Activated B cell treated with CpG ODN at 0.5 μM for 24 hours (primary cell): ENCODE data around the gene TCP11L2. TPM values are rescaled to one million over a fixed set of nuclear protein-coding genes. Genes with fewer than 3 reads are reported as not detected.

Experiments
- ATAC-seq: fragments of 200-7000 bp; cut with Tn5 transposase; one replicate; pipeline ENCODE4 v1.10.0; 2021; ENCODE audit warnings: low read depth, mild to moderate bottlenecking, moderate library complexity
- CTCF ChIA-PET: fragments of 350-600 bp; sonication (Branson Sonifier 250); formaldehyde crosslinking; loops from one replicate; lab custom pipeline; 2021; ENCODE audit warnings: antibody characterized with exemption; lab: Charles Lee
- POLR2A ChIA-PET: fragments of 350-600 bp; sonication (Branson Sonifier 250); formaldehyde crosslinking; loops from one replicate; lab custom pipeline; 2021; ENCODE audit warnings: antibody characterized with exemption; lab: Charles Lee
- DNase-seq: peaks from one replicate; pipeline ENCODE4 v3.0.0; 2022
- H3K27ac Mint-ChIP-seq: one replicate; pipeline ENCODE4 v1.8.0; 2020; ENCODE audit warnings: mixed read lengths
- H3K27me3 Mint-ChIP-seq: one replicate; pipeline ENCODE4 v1.8.0; 2021; ENCODE audit warnings: mixed read lengths
- H3K36me3 Mint-ChIP-seq: one replicate; pipeline ENCODE4 v1.8.0; 2021; ENCODE audit warnings: low read depth, mixed read lengths
- H3K4me1 Mint-ChIP-seq: one replicate; pipeline ENCODE4 v1.8.0; 2021; ENCODE audit warnings: mixed read lengths
- H3K4me3 Mint-ChIP-seq: one replicate; pipeline ENCODE4 v1.8.0; 2020; ENCODE audit warnings: mild to moderate bottlenecking, mixed read lengths
- H3K9me3 Mint-ChIP-seq: one replicate; pipeline ENCODE4 v1.8.0; 2020; ENCODE audit warnings: mixed read lengths
- CTCF ChIP-seq: fragments of 200-600 bp; IDR thresholded peaks from one replicate; pipeline ENCODE4 v1.8.0; 2022; ENCODE audit warnings: antibody characterized with exemption, mild to moderate bottlenecking
- intact Hi-C: fragments of 100-400 bp; cut with micrococcal nuclease; formaldehyde crosslinking; loops from one replicate; pipeline ENCODE4 v1.15.1; 2024
- total RNA-seq: library from RNA; stranded (reverse); gene quantifications from 2 replicates; pipeline ENCODE4 v1.2.3, GENCODE V29; 2022

Gene TCP11L2
- total RNA-seq, 1 donor from 2014 or later: 52.5 TPM

DNA sequence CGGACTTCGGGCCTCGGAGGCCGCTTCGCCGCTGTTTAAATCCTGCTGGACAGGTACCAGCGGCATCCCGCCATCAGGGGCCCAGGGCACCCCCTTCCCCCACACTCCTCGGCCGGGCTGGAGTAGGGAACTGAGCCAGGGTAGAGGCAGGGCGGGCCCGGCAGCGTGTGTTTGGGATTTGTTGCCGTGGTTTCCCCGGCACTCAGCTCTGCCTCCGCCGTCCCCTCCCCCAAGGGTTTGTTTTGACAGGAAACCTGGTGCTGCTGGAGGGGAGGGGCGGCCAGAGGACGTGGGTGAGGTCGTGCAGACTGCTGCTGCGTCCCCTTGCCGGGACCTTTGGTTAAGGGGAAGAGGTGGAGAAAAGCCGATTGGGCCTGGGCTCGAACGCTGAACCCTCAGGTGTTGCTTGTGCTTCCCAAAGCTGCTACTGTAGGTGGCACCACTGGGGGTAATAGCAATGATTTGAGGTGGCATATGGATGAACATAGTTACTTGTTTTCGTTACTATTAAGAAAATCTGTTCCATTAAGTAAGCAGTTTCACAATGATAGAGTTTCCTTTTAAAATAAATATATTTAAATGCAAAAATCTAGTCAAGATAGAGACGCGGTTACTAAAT lies 778 bp downstream of the TCP11L2 start:
- Mint-ChIP-seq H3K4me1 (peaks cover 67% of the 10 kb centered on the region), H3K27me3 (no peaks in the 10 kb centered on the region), H3K36me3 (peaks cover 35% of the 10 kb centered on the region), H3K9me3 (no peaks in the 10 kb centered on the region), H3K4me3 (peak overlapping the region; percentile 97), H3K27ac (peak overlapping the region; percentile 100)
- intact Hi-C loops: loop anchor here (1.0 to 10.0 kb wide), 5 partner anchors 9 to 1199 kb away; partner anchors contain the start of genes APPL2 and WASHC4
- TF ChIP-seq CTCF: no peak
- ChIA-PET POLR2A (interaction anchor here (0.7 to 5.7 kb wide), 11 partner anchors 10 to 1195 kb away, joined by 3 to 84 read pairs (median 11); partner anchors contain the start of genes CKAP4, POLR3B, TMEM263 and WASHC4), CTCF (interaction anchor here (1.4 kb wide), 1 partner anchor 21 kb away, joined by 7 read pairs; no protein-coding TSS in a partner anchor)
- DNase-seq (peak; percentile 78), ATAC-seq (peak; percentile 38)

GRCh38 chr12:106304001-106304421 lies 1.5 kb downstream of the TCP11L2 start:
- no peaks in the 10 kb centered on the region for H3K27me3 Mint-ChIP-seq
- no peak for TF ChIP-seq CTCF
- H3K9me3 Mint-ChIP-seq: no peaks in the 10 kb centered on the region
- intact Hi-C loops: loop anchor here (5.0 to 10.0 kb wide), 4 partner anchors 77 to 1199 kb away; partner anchors contain the start of genes APPL2 and WASHC4
- H3K36me3 Mint-ChIP-seq: peaks cover 40% of the 10 kb centered on the region
- H3K27ac Mint-ChIP-seq: peak overlapping the region; percentile 100
- DNase-seq (no peak), ATAC-seq (no peak)
- ChIA-PET CTCF (interaction anchor here (1.1 to 1.7 kb wide), 4 partner anchors 14 to 77 kb away, joined by 3 to 5 read pairs (median 4); partner anchors contain the start of gene POLR3B), POLR2A (interaction anchor here (0.8 to 5.7 kb wide), 8 partner anchors 19 to 652 kb away, joined by 3 to 84 read pairs (median 19); partner anchors contain the start of genes CKAP4, POLR3B and TMEM263)
- H3K4me1 Mint-ChIP-seq: peaks cover 74% of the 10 kb centered on the region
- peak overlapping the region; percentile 97 for H3K4me3 Mint-ChIP-seq

GRCh38 chr12:106304797-106305196 lies 2.3 kb downstream of the TCP11L2 start:
- TF ChIP-seq CTCF: no peak
- ATAC-seq (no peak), DNase-seq (no peak)
- POLR2A ChIA-PET: interaction anchor here (1.4 to 5.7 kb wide), 3 partner anchors 53 to 57 kb away, joined by 5 to 84 read pairs (median 36); partner anchors contain the start of genes CKAP4 and POLR3B
- Mint-ChIP-seq H3K4me1 (peaks cover 75% of the 10 kb centered on the region), H3K27me3 (no peaks in the 10 kb centered on the region), H3K27ac (peak overlapping the region; percentile 100), H3K4me3 (peak overlapping the region; percentile 97), H3K9me3 (no peaks in the 10 kb centered on the region), H3K36me3 (peaks cover 46% of the 10 kb centered on the region)
- CTCF ChIA-PET: interaction anchor here (1.1 to 1.7 kb wide), 4 partner anchors 13 to 78 kb away, joined by 3 to 5 read pairs (median 4); partner anchors contain the start of gene POLR3B
- intact Hi-C loops: loop anchor here (5.0 to 10.0 kb wide), 4 partner anchors 77 to 1200 kb away; partner anchors contain the start of genes APPL2 and WASHC4

- ChIA-PET POLR2A (interaction anchor here (1.4 to 5.7 kb wide), 2 partner anchors 52 to 57 kb away, joined by 5 to 84 read pairs; partner anchors contain the start of genes CKAP4 and POLR3B), CTCF (interaction anchor here (1.6 to 2.0 kb wide), 3 partner anchors 23 to 79 kb away, joined by 4 to 5 read pairs (median 4); no protein-coding TSS in a partner anchor)
- H3K4me3 Mint-ChIP-seq: no peak overlapping the region
- H3K4me1 Mint-ChIP-seq: peaks cover 81% of the 10 kb centered on the region
- ATAC-seq (no peak), DNase-seq (no peak)
- no peaks in the 10 kb centered on the region for H3K27me3 Mint-ChIP-seq
- intact Hi-C loops: loop anchor here (10.0 kb wide), 2 partner anchors 951 to 1201 kb away; partner anchors contain the start of gene WASHC4
- H3K27ac Mint-ChIP-seq: peak overlapping the region; percentile 47
- no peak for TF ChIP-seq CTCF
- no peaks in the 10 kb centered on the region for H3K9me3 Mint-ChIP-seq
- H3K36me3 Mint-ChIP-seq: peaks cover 52% of the 10 kb centered on the region
Observed at GRCh38 chr12:106305376-106305775, 2.8 kb downstream of the TCP11L2 start.
